D341Med (cell line): ENCODE data around the gene IFT27.
"Not testable (repeated sequence)": the region's sequence is repeated elsewhere in the genome, so short reads cannot be mapped to it uniquely, and the experiment has no call there.

Experiments
- DNase-seq: peaks from one replicate; pipeline ENCODE4 v3.0.0; 2012; ENCODE audit warnings: low spot score

Gene IFT27

GRCh38 chr22:36743591-36744412 is 32.1 kb downstream of the IFT27 start:
- no peak for DNase-seq

DNA sequence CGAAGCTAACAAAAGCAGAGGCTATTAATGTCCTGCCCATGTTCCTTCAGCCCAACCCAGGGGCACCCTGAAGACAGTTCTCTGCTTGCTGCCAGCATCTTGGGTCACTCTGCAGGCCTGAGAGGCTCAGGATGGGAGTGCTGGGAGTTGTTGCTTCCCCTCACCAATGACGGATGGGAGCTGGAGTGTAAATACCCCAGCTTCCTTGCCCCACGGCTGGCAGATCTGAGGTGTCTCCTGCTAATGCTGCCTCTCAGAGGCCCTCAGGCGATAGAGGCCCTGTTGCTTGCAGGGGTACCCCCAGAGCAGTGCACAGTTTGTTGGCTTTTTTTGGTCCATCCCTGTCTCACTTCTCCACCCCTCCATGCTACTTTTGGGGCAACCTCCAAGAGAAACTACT is 32.9 kb downstream of the IFT27 start:
- DNase-seq: no peak

DNA sequence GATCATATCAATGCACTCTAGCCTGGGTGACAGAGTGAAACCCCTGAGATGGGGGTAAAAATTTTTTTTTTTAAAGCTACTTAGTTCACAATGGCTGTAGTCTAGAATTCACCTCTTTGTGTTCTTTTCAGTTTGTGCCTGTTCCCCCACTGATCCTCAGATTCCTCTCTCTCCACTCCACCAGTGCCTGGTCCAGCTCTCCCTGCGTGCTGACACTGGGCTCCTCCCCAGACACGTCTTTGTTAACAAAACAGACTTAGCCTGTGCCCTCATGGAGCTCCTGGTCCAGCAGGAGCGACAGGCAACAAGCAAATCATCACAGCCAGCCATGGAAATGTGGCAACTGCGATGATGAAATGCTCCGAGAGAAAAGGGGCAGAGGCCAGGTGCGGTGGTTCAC is 34.0 kb downstream of the IFT27 start:
- DNase-seq: no peak

- peak; percentile 65 for DNase-seq
These were observed 34.6 kb downstream of the IFT27 start for GRCh38 chr22:36741204-36741793.

DNA sequence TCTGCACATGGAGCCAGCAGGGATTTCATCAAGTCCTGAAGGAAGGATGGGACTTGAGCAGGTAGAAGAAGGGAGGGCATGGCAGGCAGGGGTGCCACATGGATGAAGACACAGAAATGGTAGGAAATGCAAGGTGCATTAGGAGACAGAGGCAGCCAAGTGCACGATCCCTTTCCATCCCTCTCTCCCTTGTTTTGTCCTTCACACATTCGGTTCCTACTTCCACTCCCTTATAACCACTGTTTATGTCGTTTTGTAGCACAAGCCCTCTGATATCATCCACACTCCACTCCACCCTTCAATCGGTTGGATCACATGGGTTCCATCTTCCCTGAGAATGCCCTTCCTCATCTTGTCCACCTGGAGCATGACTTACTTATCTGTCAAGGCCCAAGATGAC is 35.2 kb downstream of the IFT27 start:
- DNase-seq: no peak

- no peak for DNase-seq
These were observed 36.7 kb downstream of the IFT27 start for GRCh38 chr22:36739185-36739584.

DNA sequence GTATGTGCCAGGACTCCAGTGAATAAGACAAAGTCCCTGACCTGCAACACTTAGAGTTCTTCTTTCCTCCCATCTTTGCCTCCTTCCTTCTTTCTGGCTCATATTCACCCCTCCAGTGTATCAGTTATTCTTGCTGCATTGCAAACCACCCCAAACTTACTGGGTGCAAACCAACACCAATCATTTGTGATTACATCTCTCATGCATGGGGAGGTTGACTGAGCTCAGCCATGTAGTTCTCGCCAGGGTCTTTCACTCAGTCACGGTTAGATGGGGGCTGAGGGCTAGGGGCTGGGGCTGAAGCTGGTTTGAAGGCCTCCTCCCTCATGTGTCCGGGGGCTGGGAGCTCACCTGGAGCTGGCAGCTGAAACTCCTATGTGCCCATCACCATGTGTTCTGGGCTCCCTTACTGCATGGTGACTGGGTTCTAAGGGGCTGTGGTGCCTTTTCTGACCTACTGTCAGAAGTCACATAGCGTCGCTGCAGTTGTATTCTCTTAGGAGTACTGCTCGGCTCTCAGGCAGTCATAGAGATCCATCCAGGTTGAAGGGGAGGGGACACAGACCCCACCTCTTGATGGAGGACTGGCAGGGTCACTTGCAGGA is 37.4 kb downstream of the IFT27 start:
- no peak for DNase-seq

- DNase-seq: no peak
These were observed 38.1 kb downstream of the IFT27 start for GRCh38 chr22:36737776-36738175.

DNA sequence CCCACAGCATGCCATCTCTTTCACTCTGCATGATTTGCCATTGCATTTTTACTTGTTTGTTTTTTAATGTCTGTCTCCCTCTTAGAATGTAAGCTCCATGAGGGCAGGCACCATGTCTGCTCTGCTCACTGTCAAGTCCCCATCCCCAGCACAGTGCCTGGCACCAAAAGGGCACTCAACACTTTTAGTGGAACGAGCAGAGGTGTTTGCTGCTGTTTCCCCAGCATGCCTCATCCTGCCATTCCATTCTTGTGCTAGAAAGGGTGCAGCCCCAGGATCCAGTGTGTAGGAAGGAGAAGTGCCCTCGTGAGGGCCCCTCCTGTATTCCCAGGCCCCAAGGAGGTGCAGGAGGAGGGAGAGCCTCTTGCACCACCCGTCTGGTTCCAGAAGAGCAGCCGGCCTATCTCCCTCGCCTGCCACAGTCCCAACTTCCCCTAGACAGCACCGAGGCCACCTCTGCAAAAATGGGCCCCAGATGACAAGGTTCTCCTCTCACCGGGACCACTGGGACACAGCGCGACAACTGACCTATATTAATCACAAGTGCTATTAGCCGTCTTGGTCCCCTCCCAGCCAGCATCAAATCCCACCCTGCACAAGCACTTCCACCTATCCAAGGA is 39.1 kb downstream of the IFT27 start:
- no peak for DNase-seq

- DNase-seq: no peak
These were observed 41.5 kb downstream of the IFT27 start for GRCh38 chr22:36734171-36735058.

GRCh38 chr22:36733271-36733670 is 42.6 kb downstream of the IFT27 start:
- no peak for DNase-seq

DNA sequence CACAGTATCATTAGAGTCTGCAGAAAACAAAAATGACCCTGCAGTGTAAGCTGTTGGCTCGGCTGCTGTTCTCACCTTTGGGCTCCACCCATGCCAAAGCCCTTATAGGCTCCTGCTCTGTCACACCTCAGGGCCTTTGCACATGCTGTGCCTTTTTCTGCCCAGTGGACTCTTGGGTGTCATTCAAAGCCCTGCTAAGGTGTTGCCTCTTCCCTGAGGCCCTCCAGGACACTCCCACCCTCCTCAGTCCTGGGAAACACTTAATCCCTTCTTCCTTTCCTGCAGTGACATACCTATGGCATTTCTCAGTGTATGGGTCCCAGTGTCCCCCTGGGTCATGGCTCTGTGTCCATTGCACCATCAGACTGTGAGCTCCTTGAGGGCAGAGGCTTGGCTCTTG is 43.3 kb downstream of the IFT27 start:
- no peak for DNase-seq

- DNase-seq: no peak
These were observed 44.0 kb downstream of the IFT27 start for GRCh38 chr22:36731916-36732315.

DNA sequence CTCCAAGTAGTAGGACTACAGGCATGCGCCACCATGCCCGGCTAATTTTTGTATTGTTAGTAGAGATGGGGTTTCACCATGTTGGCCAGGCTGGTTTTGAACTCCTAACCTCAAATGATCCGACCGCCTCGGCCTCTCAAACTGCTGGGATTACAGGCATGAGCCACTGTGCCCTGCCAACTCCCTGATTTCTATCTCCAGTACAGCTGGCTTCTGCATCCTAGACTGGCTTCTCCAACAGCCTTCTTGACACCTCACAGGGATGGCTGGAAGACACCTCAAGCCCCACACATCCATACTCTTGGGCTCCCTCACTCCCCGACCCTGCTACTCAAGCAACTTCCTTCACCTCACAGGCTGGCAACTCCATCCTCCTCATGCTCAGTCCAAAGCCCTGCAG is 44.6 kb downstream of the IFT27 start:
- not testable (repeated sequence) for DNase-seq

- no peak for DNase-seq
These were observed 45.6 kb downstream of the IFT27 start for GRCh38 chr22:36730176-36730858.

DNA sequence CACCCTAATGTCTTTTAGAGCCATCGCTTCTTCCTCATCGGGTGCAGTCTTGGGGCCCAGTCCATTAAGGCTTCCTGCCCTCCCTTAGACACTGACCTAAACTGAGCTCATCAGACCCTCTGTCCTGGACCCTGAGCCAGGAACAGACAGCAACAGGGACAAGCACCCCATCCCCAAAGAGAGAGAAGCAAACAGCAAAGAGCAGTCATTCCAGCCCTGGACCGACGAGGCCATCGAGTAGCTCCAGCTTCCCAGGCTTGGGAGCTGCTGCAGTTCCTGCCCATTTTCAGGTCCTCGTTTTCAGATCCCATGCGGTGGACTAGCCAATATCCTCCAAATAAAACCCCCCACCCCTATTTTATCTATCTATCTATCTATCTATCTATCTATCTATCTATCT is 46.6 kb downstream of the IFT27 start:
- DNase-seq: no peak

- DNase-seq: no peak
These were observed 47.4 kb downstream of the IFT27 start for GRCh38 chr22:36728505-36728904.

DNA sequence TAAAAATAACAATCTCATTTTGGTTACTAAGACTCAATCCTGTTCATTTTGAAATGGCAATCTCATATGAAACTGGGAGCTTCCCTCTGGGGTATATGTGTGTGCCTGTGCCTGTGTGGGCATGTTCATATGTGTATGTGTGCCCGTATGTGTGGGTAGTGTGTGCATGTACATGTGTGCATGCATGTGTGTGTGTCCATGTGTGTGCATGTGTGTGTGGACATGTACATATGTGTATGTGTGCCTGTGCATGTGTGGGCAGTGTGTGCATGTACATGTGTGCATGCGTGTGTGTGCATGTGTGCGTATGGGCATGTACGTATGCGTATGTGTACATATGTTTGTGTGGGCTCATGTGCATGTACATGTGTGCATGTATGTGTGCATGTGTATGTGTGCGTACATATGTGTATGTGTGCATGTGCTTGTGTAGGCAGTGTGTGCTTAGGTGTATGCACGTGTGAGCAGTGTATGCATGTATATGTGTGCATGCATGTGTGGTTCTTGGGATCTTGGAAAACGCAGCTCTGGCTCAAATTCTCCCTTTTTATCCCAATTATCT is 47.9 kb downstream of the IFT27 start:
- no peak for DNase-seq

- DNase-seq: no peak
These were observed 48.8 kb downstream of the IFT27 start for GRCh38 chr22:36727110-36727509.

DNA sequence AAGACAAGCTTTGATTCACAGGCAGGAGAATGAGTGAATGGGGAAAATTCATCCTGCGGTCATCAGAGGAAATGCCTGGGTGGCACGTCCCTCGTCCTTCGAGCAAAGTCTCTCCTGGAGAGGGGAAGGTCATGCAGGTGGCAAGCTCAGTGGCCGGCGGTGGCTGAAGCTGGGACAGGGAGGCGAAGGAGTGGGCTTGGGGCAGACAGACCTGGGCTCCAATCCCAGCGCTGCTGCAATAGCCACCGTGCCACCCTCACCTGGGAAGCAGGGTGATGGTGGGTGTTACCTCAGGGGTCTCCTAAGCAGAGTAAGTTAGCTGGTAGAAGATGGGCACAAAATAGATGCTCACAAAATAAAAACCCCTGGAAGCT is 49.9 kb downstream of the IFT27 start:
- no peak for DNase-seq

DNA sequence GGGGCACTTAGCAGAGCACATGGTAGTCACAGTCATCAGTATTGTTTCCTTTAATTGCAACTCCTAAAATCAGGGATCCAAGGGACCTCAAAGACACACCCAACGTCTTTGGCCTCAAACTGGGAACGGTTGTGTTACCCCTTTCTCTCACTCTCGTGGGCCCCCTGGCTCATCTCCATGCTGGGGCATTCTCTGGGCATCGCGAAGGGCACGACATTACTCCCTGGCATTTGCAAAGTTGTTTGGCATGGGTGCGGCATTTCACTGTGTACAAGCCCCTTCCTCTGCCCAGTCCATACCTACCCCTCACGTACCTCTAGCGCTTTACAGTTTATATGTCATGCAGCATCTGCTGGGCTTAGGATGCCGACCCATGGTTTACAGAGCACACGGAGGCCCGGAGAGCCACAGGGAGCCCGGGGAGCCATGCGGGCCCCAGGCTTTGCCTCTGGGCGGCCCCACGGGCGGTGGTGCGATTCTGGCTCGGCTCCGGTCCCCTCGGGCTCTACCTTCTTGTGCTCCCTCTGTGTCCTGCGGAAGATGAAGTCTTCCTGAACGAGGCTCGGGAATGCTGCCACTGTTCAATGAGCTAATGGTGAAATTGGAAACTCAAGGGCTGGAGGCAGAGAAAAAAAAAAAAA is 50.4 kb downstream of the IFT27 start:
- DNase-seq: no peak
